ENCODE results near the gene FPGS.

DNA sequence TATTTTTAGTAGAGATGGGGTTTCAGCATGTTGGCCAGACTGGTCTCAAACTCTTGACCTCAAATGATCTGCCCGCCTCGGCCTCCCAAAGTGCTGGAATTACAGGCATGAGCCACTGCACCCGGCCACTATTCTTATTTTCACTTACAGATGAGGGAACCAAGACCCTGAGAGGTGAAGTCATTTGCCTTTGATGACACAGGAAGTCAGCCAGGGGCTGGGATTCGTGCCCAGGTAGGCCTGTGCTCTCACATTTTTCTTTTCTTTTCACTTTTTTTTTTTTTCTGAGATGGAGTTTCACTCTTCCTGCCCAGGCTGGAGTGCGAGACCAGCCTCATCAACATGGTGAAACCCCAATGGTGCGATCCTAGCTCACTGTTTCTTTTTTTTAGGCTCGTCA lies 29.6 kb downstream of the FPGS start:
- no peak for TF ChIP-seq SIN3A (IDR thresholded peaks at IDR 0.05; ENCODE audit: borderline replicate concordance, insufficient read depth, low read length)
- no peak for TF ChIP-seq TAF1 (IDR thresholded peaks at IDR 0.05; ENCODE audit: borderline replicate concordance, insufficient read depth, low read length)
